ENCODE data around the gene XRCC1.

DNA sequence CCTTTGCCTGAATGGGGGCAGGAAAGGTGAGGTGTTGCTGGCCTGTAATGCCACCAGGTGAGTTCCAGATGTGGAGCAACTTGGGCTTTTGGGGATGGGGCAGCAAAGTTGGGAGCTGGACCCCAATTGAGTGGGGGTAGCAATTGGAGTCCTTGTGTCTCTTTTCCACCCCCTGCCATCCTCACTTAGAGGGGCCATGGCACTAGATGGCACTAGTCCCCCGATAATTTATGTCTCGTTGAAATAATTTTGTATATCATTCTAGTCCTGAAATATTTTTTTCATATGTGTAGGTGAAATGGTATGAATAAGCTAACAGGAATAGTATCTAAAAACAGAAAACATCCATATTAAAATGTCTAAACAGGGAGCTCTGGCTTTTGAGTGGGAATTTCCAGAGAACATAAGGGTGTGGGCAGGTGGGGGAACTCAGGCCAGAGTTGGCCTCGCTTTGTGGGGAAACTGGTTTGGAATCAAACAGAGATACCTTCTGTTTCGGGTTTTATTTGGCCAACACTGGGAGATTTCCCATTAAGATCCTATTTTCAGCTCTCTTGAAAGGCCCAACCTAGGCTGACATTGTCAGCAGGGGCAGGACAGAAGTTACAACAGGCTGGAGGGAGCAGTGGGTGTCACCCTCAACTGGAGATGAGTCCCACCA lies 24.4 kb upstream of the XRCC1 start:
- TF ChIP-seq, protein P1, sequence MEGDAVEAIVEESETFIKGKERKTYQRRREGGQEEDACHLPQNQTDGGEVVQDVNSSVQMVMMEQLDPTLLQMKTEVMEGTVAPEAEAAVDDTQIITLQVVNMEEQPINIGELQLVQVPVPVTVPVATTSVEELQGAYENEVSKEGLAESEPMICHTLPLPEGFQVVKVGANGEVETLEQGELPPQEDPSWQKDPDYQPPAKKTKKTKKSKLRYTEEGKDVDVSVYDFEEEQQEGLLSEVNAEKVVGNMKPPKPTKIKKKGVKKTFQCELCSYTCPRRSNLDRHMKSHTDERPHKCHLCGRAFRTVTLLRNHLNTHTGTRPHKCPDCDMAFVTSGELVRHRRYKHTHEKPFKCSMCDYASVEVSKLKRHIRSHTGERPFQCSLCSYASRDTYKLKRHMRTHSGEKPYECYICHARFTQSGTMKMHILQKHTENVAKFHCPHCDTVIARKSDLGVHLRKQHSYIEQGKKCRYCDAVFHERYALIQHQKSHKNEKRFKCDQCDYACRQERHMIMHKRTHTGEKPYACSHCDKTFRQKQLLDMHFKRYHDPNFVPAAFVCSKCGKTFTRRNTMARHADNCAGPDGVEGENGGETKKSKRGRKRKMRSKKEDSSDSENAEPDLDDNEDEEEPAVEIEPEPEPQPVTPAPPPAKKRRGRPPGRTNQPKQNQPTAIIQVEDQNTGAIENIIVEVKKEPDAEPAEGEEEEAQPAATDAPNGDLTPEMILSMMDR (IDR thresholded peaks at IDR 0.05): no peak
- no peak for TF ChIP-seq POLR2A (IDR thresholded peaks at IDR 0.05)
